Measurements from ENCODE around the gene POLD3.

- TF ChIP-seq POLR2A (IDR thresholded peaks at IDR 0.05) (no peak), POLR2AphosphoS5 (IDR thresholded peaks at IDR 0.05) (no peak)
Observed at GRCh38 chr11:74627381-74627780, 35.0 kb downstream of the POLD3 start.

Data from sigmoid colon (tissue), 4 donors.